GM12874 (cell line): ENCODE results near the gene GCNT2.

Source experiments
- CTCF ChIP-seq: IDR thresholded peaks from 2 replicates; pipeline ENCODE4 v1.5.1; 2011; ENCODE audit warnings: low read depth, mild to moderate bottlenecking, control low read depth, low read length, moderate library complexity; ENCODE audit not compliant: insufficient read depth

GCNT2 gene

GRCh38 chr6:10484912-10485311, 36.2 kb upstream of the GCNT2 start:
- no peak for TF ChIP-seq CTCF

GRCh38 chr6:10485406-10485805, 35.7 kb upstream of the GCNT2 start:
- TF ChIP-seq CTCF = no peak

GRCh38 chr6:10486215-10486614, 34.9 kb upstream of the GCNT2 start:
- no peak for TF ChIP-seq CTCF

GRCh38 chr6:10487668-10488327, 33.4 kb upstream of the GCNT2 start:
- TF ChIP-seq CTCF = no peak

- no peak for TF ChIP-seq CTCF
Measured at GRCh38 chr6:10491463-10491862, 29.7 kb upstream of the GCNT2 start.

- TF ChIP-seq CTCF = no peak
Measured at GRCh38 chr6:10495029-10495428, 26.1 kb upstream of the GCNT2 start.

- no peak for TF ChIP-seq CTCF
Measured at GRCh38 chr6:10505529-10505928, 15.6 kb upstream of the GCNT2 start.
